Fibroblast of the conjunctiva (primary cell): ENCODE measurements around the gene NBR1.
"Not testable (repeated sequence)": the region's sequence is repeated elsewhere in the genome, so short reads cannot be mapped to it uniquely, and the experiment has no call there.

ENCODE experiments used
- DNase-seq: peaks from one replicate; pipeline ENCODE4 v3.0.0-alpha.2; 2010; ENCODE audit warnings: low read depth

Gene NBR1

DNA sequence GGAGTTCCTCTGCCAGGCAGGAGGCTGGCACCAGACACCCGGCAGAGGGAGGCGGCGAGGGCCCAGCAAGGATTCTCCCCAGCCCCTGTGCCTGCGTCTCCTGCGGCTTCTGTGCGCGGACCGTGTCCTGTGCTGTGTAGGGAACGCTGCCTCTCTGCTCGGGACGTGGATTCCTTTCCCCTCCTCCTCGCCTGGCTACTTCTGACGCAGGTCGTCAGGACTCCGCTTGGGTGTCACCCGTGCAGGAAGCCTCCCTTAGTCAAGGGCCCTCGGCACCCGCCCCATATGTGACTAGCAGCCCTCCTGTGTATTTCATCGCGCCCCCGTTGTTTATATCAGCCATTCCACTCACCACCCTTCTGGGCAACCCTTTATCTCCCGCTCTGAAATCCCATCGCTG is 75.4 kb downstream of the NBR1 start:
- not testable (repeated sequence) for DNase-seq
